HG03354 (cell line): ENCODE data around the gene HCRTR2.
A peak's percentile ranks its signal among the peaks of the same experiment; 100 is the strongest.
"Not testable (repeated sequence)": the region's sequence is repeated elsewhere in the genome, so short reads cannot be mapped to it uniquely, and the experiment has no call there.

Experiments
- ATAC-seq: cut with Tn5 transposase; IDR thresholded peaks from one replicate; pipeline ENCODE4 v1.9.1; 2021; ENCODE audit warnings: mild to moderate bottlenecking; ENCODE audit not compliant: unreplicated experiment, poor library complexity, severe bottlenecking

Gene HCRTR2

DNA sequence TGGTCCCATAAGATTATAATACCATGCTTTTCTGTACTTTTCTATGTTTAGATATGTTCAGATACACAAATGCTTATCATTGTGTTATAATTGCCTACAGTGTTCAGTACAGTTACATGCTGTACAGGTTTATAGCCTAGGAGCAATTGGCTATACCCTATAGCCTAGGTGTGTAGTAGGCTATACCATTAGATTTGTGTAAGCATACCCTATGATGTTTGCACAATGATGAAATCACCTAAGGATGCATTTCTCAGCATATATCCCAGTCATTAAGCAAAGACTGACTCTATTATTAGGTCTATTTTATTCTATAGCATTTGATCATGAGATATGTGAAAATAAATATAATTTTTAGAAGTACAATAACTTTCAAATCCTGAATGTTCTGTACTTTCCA lies 36.6 kb downstream of the HCRTR2 start:
- ATAC-seq, result no peak

DNA sequence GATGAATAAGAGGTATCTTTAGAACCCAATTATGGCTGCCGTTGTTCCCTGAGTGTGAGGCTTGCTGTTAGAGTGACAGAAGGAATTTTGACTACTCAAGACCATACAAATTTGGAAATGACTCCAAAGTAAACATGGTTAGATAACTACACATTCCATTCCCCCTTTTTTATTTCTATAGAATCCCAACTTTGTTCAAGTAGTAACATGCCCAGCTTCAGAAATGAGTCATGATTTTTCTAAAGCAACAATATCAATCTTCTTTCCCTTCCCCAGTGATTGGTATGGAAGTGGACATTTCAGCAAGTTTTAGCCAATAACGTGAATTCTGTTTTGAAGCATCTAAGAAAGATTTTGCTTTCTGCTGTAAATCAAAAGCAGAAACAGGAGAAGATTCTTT lies 37.8 kb downstream of the HCRTR2 start:
- no peak for ATAC-seq

GRCh38 chr6:55220961-55221360 lies 46.6 kb downstream of the HCRTR2 start:
- ATAC-seq, result no peak

DNA sequence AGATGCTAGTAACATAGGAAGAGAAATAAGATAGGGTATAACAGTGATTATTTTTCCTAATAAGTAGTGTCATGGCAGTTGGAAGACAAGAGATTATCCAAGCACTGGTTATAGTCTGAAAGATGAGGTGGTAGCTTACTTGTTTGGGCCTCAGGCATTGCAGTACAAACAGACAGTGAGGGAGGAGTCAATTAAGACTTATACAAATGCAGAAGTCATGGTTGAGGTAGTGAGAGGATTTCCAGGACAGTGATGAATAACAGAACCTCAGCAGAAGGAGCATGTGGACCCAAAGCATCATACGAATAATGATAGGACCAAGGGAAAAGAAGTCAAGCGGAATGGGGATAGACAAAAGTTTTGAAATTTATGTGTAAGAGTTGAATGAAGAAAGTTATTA lies 53.5 kb downstream of the HCRTR2 start:
- no peak for ATAC-seq

GRCh38 chr6:55239099-55239498 lies 64.8 kb downstream of the HCRTR2 start:
- no peak for ATAC-seq

DNA sequence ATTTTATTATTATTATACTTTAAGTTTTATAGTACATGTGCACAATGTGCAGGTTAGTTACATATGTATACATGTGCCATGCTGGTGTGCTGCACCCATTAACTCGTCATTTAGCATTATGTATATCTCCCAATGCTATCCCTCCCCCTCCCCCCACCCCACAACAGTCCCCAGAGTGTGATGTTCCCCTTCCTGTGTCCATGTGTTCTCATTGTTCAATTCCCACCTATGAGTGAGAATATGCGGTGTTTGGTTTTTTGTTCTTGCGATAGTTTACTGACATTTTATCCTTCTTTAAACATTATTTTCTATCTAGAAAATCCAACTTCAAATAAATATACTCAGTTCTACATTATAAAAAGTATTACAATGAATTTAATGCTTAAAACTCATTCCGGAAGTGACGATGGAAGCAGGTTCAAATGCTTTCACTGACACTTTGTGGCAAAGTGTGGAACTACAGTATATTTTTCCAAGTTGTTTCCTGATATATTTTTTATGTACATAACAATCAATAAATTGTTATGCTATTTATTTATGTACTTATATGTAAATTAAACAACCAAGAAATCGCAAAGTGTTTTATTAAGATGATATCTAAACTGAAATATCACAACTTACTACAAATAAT lies 66.8 kb downstream of the HCRTR2 start:
- not testable (repeated sequence) for ATAC-seq

GRCh38 chr6:55250400-55250799 lies 76.1 kb downstream of the HCRTR2 start:
- no peak for ATAC-seq

- ATAC-seq, result no peak
Measured at GRCh38 chr6:55255113-55255512, 80.8 kb downstream of the HCRTR2 start.

GRCh38 chr6:55260181-55260580 lies 85.9 kb downstream of the HCRTR2 start:
- no peak for ATAC-seq

DNA sequence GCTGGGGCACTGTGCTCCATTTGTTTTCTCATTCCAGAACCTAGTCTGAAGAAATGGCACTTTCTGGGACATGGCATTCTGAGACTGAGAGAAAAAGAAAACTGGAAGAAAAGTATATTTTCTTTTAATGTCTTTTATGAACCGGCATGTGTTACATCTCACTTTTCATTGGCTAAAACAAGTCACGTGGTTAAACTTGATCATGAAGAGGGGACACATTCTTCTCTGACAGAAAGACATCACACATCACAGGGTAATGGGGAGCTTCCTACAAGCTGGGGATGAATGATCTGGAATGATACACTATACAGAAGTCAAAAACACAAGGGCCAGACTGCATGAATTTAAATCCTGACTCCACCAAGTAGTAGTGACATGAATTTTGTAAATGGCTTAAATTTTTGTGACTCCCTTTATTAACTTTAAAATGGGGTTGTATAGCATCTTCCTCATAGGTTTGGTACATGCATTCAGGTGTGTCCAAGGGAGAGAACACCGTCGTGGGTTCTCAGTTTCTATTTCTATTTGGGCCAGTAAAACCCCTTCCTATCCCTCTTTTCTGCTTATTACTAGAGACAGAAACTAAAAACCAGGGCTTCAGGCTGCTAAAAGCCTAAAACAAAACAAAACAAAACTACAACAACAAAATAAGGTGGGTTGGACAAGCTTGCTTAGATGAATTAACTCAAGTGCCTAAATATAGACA lies 91.2 kb downstream of the HCRTR2 start:
- ATAC-seq, result no peak

- no peak for ATAC-seq
Measured at GRCh38 chr6:55266896-55267295, 92.6 kb downstream of the HCRTR2 start.

DNA sequence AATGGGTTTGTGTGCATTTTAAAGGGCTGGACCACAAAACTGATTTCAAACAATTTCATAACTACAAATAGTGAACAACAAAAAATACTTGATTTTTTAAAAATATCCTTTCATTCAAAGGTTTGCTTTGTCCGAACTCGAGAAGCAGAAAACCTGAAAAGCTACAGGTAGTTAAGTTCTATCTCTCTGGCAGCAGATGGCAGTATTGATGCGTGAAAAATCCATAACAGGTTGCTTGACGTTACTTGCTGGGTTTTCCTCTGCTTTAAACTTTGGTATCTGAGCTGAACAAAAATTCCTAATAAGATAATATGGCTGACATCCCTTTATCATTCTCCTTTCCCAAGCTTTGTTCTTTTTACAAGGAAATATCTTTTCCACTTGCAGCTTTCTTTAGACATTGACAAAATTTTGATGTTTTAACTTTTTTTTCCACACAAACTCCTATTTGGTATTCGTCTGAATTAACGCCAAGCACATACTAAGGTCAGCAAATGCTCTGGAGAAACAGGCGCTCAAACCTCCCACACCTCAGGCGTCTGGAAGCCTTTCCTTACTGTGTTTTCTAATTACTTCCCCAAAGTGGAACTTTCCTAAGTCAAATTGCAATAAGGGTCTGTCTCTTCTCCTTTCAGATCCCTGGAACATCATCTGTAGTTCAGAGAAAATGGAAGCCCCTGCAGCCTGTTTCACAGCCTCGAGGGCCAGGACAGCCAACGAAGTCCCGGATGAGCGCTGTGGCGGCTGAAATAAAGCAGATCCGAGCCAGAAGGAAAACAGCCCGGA lies 102.6 kb downstream of the HCRTR2 start:
- peak; percentile 87 for ATAC-seq

- ATAC-seq, result no peak
Measured at GRCh38 chr6:55277646-55278045, 103.3 kb downstream of the HCRTR2 start.

DNA sequence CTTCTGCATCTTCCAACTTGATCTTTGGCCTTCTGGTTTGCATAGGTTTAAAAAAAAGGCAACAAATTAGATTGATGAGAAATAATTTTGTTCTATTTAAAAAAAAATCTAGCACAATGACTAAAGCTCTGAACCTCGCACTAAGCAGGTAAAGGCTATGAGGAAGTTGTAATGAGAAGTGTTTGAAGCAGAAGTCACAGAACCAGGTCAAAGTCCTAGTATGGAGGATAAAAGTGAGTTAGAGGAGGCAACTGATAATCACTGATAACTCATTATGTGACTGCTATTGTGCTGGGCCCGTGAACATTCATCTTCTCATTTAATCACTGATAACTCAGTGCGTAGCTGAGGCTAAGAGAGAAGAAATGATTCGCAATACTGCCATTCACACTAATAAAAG lies 106.9 kb downstream of the HCRTR2 start:
- no peak for ATAC-seq

DNA sequence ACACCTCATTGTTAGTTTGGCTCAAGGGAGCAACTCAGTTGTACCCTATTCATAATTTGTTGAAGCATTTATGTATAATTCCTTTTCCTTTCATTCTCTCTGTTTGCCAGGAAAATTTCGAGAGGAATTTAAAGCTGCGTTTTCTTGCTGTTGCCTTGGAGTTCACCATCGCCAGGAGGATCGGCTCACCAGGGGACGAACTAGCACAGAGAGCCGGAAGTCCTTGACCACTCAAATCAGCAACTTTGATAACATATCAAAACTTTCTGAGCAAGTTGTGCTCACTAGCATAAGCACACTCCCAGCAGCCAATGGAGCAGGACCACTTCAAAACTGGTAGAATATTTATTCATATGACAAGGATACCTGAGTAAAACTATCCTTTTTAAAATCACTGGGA lies 107.8 kb downstream of the HCRTR2 start:
- no peak for ATAC-seq

- ATAC-seq, result peak; percentile 73
Measured at GRCh38 chr6:55286824-55287223, 112.5 kb downstream of the HCRTR2 start.

DNA sequence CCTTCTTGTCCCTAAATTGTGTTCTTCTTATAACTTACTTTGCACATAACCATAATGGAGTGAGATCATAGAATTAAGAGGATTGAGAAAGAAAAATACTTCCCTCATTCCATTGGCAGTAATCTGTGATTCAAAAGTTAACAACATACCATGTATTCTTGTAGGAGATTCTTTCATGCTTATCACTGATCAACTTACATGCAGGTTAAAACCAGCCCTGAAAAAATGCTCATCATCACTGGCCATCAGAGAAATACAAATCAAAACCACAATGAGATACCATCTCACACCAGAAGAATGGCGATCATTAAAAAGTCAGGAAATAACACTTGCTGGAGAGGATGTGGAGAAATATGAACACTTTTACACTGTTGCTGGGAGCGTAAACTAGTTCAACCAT lies 116.4 kb downstream of the HCRTR2 start:
- ATAC-seq, result no peak

- ATAC-seq, result no peak
Measured at GRCh38 chr6:55293116-55293515, 118.8 kb downstream of the HCRTR2 start.

DNA sequence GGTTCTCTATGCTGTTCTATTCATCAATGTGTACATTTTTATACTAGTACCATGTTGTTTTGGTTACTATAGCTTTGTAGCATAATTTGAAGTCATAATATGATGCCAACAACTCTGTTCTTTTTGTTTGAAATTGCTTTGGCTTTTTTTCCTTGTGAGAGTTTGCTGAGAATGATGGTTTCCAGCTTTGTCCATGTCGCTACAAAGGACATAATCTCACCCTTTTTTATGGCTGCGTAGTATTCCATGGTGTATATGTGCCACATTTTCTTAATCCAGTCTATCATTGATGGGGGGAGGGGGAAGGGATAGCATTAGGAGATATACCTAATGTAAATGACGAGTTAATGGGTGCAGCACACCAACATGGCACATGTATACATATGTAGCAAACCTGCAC lies 122.9 kb downstream of the HCRTR2 start:
- not testable (repeated sequence) for ATAC-seq

- no peak for ATAC-seq
Measured at GRCh38 chr6:55299286-55299985, 125.1 kb downstream of the HCRTR2 start.
